ENCODE data around the gene OPHN1.

The OPHN1 gene

DNA sequence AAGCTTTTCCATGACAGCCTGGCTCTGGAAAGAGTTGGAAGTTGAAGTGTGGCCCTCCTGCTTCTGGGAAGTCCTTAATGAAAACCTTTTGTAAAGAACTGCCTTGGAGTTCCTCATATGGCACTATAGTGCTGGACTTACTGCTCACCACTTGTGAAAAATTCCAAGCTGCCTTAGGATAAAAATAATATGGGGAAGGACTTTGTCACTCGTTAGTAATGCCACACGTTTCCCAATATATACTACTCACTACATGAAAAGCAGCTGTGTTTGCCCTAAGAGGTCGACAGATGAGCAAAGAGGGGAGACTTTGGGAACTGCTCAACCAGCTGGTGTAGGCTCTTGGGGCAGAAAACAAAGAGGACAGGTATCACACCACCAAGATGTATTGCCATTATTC is 11.7 kb downstream of the OPHN1 start:
- Histone ChIP-seq H3K36me3 (replicated peaks in 1 of 2; ENCODE audit: control insufficient read depth in 2 of 2, insufficient read depth in 2 of 2, low read length in 2 of 2) (no peaks in the 10 kb centered on the region), H3K9ac (ENCODE audit: low read depth, low read length, poor library complexity) (no peak overlapping the region), H2BK12ac (ENCODE audit: low read length) (no peak overlapping the region), H2AK5ac (ENCODE audit: low read depth, low read length) (no peak overlapping the region), H3K4me2 (ENCODE audit: insufficient read depth, low read length, poor library complexity, severe bottlenecking) (no peak overlapping the region), H3K4ac (ENCODE audit: low read length) (no peak overlapping the region), H2BK5ac (ENCODE audit: low read length) (no peak overlapping the region), H3K79me1 (ENCODE audit: low read depth, low read length) (no peaks in the 10 kb centered on the region), H3K23ac (ENCODE audit: low read depth, low read length, poor library complexity) (no peak overlapping the region), H4K8ac (ENCODE audit: low read depth, low read length) (no peak overlapping the region), H2BK15ac (ENCODE audit: low read length) (no peak overlapping the region), H2AFZ (ENCODE audit: low read length) (no peak overlapping the region), H4K91ac (ENCODE audit: low read depth, low read length, poor library complexity) (no peak overlapping the region), H3K18ac (ENCODE audit: low read length) (no peak overlapping the region), H3K27ac (replicated peaks; ENCODE audit: low read length) (no peak overlapping the region), H3K14ac (ENCODE audit: low read length) (no peak overlapping the region), H3K4me3 (ENCODE audit: low read length in 2 of 2) (no peak overlapping the region), H3K27me3 (ENCODE audit: control insufficient read depth in 3 of 3, insufficient read depth in 3 of 3, low read depth in 1 of 3, low read length in 3 of 3) (no peaks in the 10 kb centered on the region), H3K4me1 (ENCODE audit: control insufficient read depth in 2 of 2, insufficient read depth in 1 of 2, low read depth in 1 of 2, low read length in 2 of 2) (peaks cover 0 to 4% of the 10 kb centered on the region in 2 donors), H3K9me3 (replicated peaks in 1 of 2; ENCODE audit: control insufficient read depth in 2 of 2, insufficient read depth in 1 of 2, low read depth in 1 of 2, low read length in 2 of 2) (no peaks in the 10 kb centered on the region), H2BK120ac (ENCODE audit: low read depth, low read length) (no peak overlapping the region)
- no peak for DNase-seq (ENCODE audit: low spot score)
- no CpG with 5 or more reads among the region's 3 CpGs for WGBS, 2 donors (ENCODE audit: extremely low coverage in 2 of 2, insufficient read length in 2 of 2, insufficient replicate concordance in 1 of 2)

DNA sequence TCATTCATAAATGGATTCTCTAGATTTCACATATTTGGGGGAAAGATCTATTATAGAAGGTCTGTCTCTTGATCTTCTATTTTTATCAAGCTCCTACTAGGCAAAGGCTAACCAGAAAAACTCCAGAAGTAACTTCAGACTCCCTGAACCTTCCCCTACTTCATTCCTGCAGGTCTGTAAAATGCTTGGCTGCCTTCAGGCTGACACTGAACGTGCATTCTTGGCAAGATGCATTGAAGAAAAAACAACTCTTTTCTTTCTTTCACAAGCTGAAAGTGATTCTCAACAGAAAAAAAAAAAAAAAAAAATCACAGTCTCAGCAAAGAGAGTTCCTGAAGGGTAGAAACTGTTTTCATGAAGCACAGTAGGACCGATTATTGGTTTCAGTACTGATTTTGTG is 12.7 kb downstream of the OPHN1 start:
- no peaks in the 10 kb centered on the region for H3K36me3 ChIP-seq (replicated peaks in 1 of 2; ENCODE audit: control insufficient read depth in 2 of 2, insufficient read depth in 2 of 2, low read length in 2 of 2)
- H3K4me1 ChIP-seq (ENCODE audit: control insufficient read depth in 2 of 2, insufficient read depth in 1 of 2, low read depth in 1 of 2, low read length in 2 of 2) = peaks cover 0 to 4% of the 10 kb centered on the region in 2 donors
- H3K79me1 ChIP-seq (ENCODE audit: low read depth, low read length) = no peaks in the 10 kb centered on the region
- H3K9ac ChIP-seq (ENCODE audit: low read depth, low read length, poor library complexity) = no peak overlapping the region
- H2BK15ac ChIP-seq (ENCODE audit: low read length) = no peak overlapping the region
- H2AFZ ChIP-seq (ENCODE audit: low read length) = no peak overlapping the region
- no peak overlapping the region for H2BK12ac ChIP-seq (ENCODE audit: low read length)
- H4K91ac ChIP-seq (ENCODE audit: low read depth, low read length, poor library complexity) = no peak overlapping the region
- H3K18ac ChIP-seq (ENCODE audit: low read length) = no peak overlapping the region
- no peaks in the 10 kb centered on the region for H3K27me3 ChIP-seq (ENCODE audit: control insufficient read depth in 3 of 3, insufficient read depth in 3 of 3, low read depth in 1 of 3, low read length in 3 of 3)
- H3K4ac ChIP-seq (ENCODE audit: low read length) = no peak overlapping the region
- DNase-seq (ENCODE audit: low spot score) = no peak
- no peaks in the 10 kb centered on the region for H3K9me3 ChIP-seq (replicated peaks in 1 of 2; ENCODE audit: control insufficient read depth in 2 of 2, insufficient read depth in 1 of 2, low read depth in 1 of 2, low read length in 2 of 2)
- H2BK5ac ChIP-seq (ENCODE audit: low read length) = no peak overlapping the region
- no peak overlapping the region for H3K27ac ChIP-seq (replicated peaks; ENCODE audit: low read length)
- H3K4me3 ChIP-seq (ENCODE audit: low read length in 2 of 2) = no peak overlapping the region
- no peak overlapping the region for H3K4me2 ChIP-seq (ENCODE audit: insufficient read depth, low read length, poor library complexity, severe bottlenecking)
- no CpG with 5 or more reads among the region's 2 CpGs for WGBS, 2 donors (ENCODE audit: extremely low coverage in 2 of 2, insufficient read length in 2 of 2, insufficient replicate concordance in 1 of 2)
- H3K14ac ChIP-seq (ENCODE audit: low read length) = no peak overlapping the region
- no peak overlapping the region for H2BK120ac ChIP-seq (ENCODE audit: low read depth, low read length)
- H4K8ac ChIP-seq (ENCODE audit: low read depth, low read length) = no peak overlapping the region
- H3K23ac ChIP-seq (ENCODE audit: low read depth, low read length, poor library complexity) = no peak overlapping the region
- H2AK5ac ChIP-seq (ENCODE audit: low read depth, low read length) = no peak overlapping the region

DNA sequence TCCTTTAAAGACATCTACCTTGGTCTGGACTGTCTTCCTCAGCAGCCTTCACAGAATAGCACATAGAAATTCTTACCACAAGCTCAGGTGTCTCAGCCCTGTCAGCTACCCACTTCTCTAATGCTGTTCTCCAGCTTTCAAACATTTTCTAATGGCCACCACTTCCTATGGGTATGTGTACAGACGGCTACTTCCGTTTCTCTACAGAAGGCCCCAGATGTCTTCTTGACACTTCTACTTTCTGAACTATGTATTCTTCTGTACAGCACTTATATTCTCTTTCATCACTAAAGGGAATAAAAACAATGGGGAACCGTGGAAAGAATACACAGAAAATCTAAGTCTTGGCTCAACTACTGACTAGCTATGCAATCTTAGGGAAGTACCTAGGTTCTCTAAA is 13.3 kb downstream of the OPHN1 start:
- no peaks in the 10 kb centered on the region for H3K36me3 ChIP-seq (replicated peaks in 1 of 2; ENCODE audit: control insufficient read depth in 2 of 2, insufficient read depth in 2 of 2, low read length in 2 of 2)
- H2BK5ac ChIP-seq (ENCODE audit: low read length) = no peak overlapping the region
- no peak overlapping the region for H3K27ac ChIP-seq (replicated peaks; ENCODE audit: low read length)
- no peak overlapping the region for H4K91ac ChIP-seq (ENCODE audit: low read depth, low read length, poor library complexity)
- H3K27me3 ChIP-seq (ENCODE audit: control insufficient read depth in 3 of 3, insufficient read depth in 3 of 3, low read depth in 1 of 3, low read length in 3 of 3) = no peaks in the 10 kb centered on the region
- H3K14ac ChIP-seq (ENCODE audit: low read length) = no peak overlapping the region
- H3K4me3 ChIP-seq (ENCODE audit: low read length in 2 of 2) = no peak overlapping the region
- no peak overlapping the region for H2AFZ ChIP-seq (ENCODE audit: low read length)
- no peak for DNase-seq (ENCODE audit: low spot score)
- peaks cover 0 to 4% of the 10 kb centered on the region in 2 donors for H3K4me1 ChIP-seq (ENCODE audit: control insufficient read depth in 2 of 2, insufficient read depth in 1 of 2, low read depth in 1 of 2, low read length in 2 of 2)
- no peaks in the 10 kb centered on the region for H3K9me3 ChIP-seq (replicated peaks in 1 of 2; ENCODE audit: control insufficient read depth in 2 of 2, insufficient read depth in 1 of 2, low read depth in 1 of 2, low read length in 2 of 2)
- H2BK120ac ChIP-seq (ENCODE audit: low read depth, low read length) = no peak overlapping the region
- H3K9ac ChIP-seq (ENCODE audit: low read depth, low read length, poor library complexity) = no peak overlapping the region
- no CpG with 5 or more reads among the region's 3 CpGs for WGBS, 2 donors (ENCODE audit: extremely low coverage in 2 of 2, insufficient read length in 2 of 2, insufficient replicate concordance in 1 of 2)
- no peak overlapping the region for H3K4me2 ChIP-seq (ENCODE audit: insufficient read depth, low read length, poor library complexity, severe bottlenecking)
- H2BK15ac ChIP-seq (ENCODE audit: low read length) = no peak overlapping the region
- no peak overlapping the region for H2AK5ac ChIP-seq (ENCODE audit: low read depth, low read length)
- no peak overlapping the region for H4K8ac ChIP-seq (ENCODE audit: low read depth, low read length)
- H3K23ac ChIP-seq (ENCODE audit: low read depth, low read length, poor library complexity) = no peak overlapping the region
- H2BK12ac ChIP-seq (ENCODE audit: low read length) = no peak overlapping the region
- no peak overlapping the region for H3K18ac ChIP-seq (ENCODE audit: low read length)
- H3K4ac ChIP-seq (ENCODE audit: low read length) = no peak overlapping the region
- no peaks in the 10 kb centered on the region for H3K79me1 ChIP-seq (ENCODE audit: low read depth, low read length)

DNA sequence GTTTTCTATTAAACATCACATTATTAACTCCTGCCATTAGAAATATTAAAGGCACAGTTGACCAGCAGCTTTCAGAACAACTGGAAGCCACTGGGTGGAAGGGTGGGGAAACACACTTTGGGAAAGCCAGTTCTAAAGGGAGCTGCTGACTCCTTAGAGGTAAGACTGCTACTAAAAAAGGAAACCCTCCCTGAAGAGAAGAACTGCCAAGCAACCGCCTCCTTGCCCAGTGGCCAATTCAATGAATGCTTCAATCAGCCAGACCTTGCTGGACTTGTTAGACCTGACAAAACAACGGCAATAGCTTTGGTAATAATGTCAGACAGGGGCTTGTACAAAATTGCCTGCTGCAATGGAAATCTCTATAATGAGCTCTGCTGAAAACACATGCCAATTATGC is 15.6 kb downstream of the OPHN1 start:
- Histone ChIP-seq H3K27me3 (ENCODE audit: control insufficient read depth in 3 of 3, insufficient read depth in 3 of 3, low read depth in 1 of 3, low read length in 3 of 3) (no peaks in the 10 kb centered on the region), H2AK5ac (ENCODE audit: low read depth, low read length) (no peak overlapping the region), H3K36me3 (replicated peaks in 1 of 2; ENCODE audit: control insufficient read depth in 2 of 2, insufficient read depth in 2 of 2, low read length in 2 of 2) (no peaks in the 10 kb centered on the region), H3K14ac (ENCODE audit: low read length) (no peak overlapping the region), H3K4me1 (ENCODE audit: control insufficient read depth in 2 of 2, insufficient read depth in 1 of 2, low read depth in 1 of 2, low read length in 2 of 2) (peaks cover 0 to 4% of the 10 kb centered on the region in 2 donors), H2BK12ac (ENCODE audit: low read length) (no peak overlapping the region), H4K8ac (ENCODE audit: low read depth, low read length) (no peak overlapping the region), H2AFZ (ENCODE audit: low read length) (no peak overlapping the region), H3K27ac (replicated peaks; ENCODE audit: low read length) (no peak overlapping the region), H2BK15ac (ENCODE audit: low read length) (no peak overlapping the region), H2BK5ac (ENCODE audit: low read length) (no peak overlapping the region), H3K4me2 (ENCODE audit: insufficient read depth, low read length, poor library complexity, severe bottlenecking) (no peak overlapping the region), H2BK120ac (ENCODE audit: low read depth, low read length) (no peak overlapping the region), H3K4me3 (ENCODE audit: low read length in 2 of 2) (no peak overlapping the region), H3K9me3 (replicated peaks in 1 of 2; ENCODE audit: control insufficient read depth in 2 of 2, insufficient read depth in 1 of 2, low read depth in 1 of 2, low read length in 2 of 2) (no peaks in the 10 kb centered on the region), H4K91ac (ENCODE audit: low read depth, low read length, poor library complexity) (no peak overlapping the region), H3K4ac (ENCODE audit: low read length) (no peak overlapping the region), H3K23ac (ENCODE audit: low read depth, low read length, poor library complexity) (no peak overlapping the region), H3K9ac (ENCODE audit: low read depth, low read length, poor library complexity) (no peak overlapping the region), H3K79me1 (ENCODE audit: low read depth, low read length) (no peaks in the 10 kb centered on the region), H3K18ac (ENCODE audit: low read length) (no peak overlapping the region)
- WGBS, 2 donors (ENCODE audit: extremely low coverage in 2 of 2, insufficient read length in 2 of 2, insufficient replicate concordance in 1 of 2) = no CpG with 5 or more reads among the region's 2 CpGs
- no peak for DNase-seq (ENCODE audit: low spot score)
